Measurements from ENCODE around the gene RAF1. TPM values are rescaled to one million over a fixed set of nuclear protein-coding genes. Genes with fewer than 3 reads are reported as not detected.

Gene RAF1
- polyA plus RNA-seq, 2 of the 4 experiments (the other 2 are of a cell fraction): 56.2 to 94.6 TPM

GRCh38 chr3:12656193-12656592 is 7.7 kb downstream of the RAF1 start:
- CTCF ChIA-PET: no interaction called here
- Histone ChIP-seq H3K4me3 (no peak overlapping the region), H3K4me1 (peaks cover 14% of the 10 kb centered on the region; the same call in 2 of the 3 replicates), H3K27ac (no peak overlapping the region), H3K9me3 (no peaks in the 10 kb centered on the region), H3K4me2 (no peak overlapping the region)
- DNase-seq (ENCODE audit: low read depth in 1 of 2, low spot score in 1 of 2): no peak
- TF ChIP-seq SMC3 (IDR thresholded peaks at IDR 0.05) (no peak), HEYL (CRISPR knock-in tag; IDR thresholded peaks at IDR 0.05) (no peak), JUN (IDR thresholded peaks at IDR 0.05) (no peak), FOSB (CRISPR knock-in tag; IDR thresholded peaks at IDR 0.05) (no peak), BHLHE40 (IDR thresholded peaks at IDR 0.05; ENCODE audit: low read depth, low read length) (no peak), KDM1A (IDR thresholded peaks at IDR 0.05; ENCODE audit: low read depth) (no peak), EHMT2 (IDR thresholded peaks at IDR 0.05; ENCODE audit: low read depth) (no peak), NR3C1 (IDR thresholded peaks at IDR 0.05) (no peak), TFCP2L1 (CRISPR knock-in tag; IDR thresholded peaks at IDR 0.05) (no peak)
- TF ChIP-seq, protein P1, sequence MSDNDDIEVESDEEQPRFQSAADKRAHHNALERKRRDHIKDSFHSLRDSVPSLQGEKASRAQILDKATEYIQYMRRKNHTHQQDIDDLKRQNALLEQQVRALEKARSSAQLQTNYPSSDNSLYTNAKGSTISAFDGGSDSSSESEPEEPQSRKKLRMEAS (IDR thresholded peaks at IDR 0.05): no peak
- FAIRE-seq: no peak
- peak in 1 of 2 experiments; percentile 55; a peak in 1 of 6 replicates for ATAC-seq
- POLR2A ChIA-PET: no interaction called here

GRCh38 chr3:12655701-12656100 is 8.2 kb downstream of the RAF1 start:
- TF ChIP-seq HDAC2 (IDR thresholded peaks at IDR 0.05) (no peak), MYC (IDR thresholded peaks at IDR 0.05; ENCODE audit: borderline replicate concordance, low read length) (no peak), POLR2AphosphoS2 (conservative IDR thresholded peaks at IDR 0.05; ENCODE audit: low read length) (no peak), ZFP36 (IDR thresholded peaks at IDR 0.05; ENCODE audit: borderline replicate concordance, partially characterized antibody) (no peak), CBX8 (IDR thresholded peaks at IDR 0.05) (no peak), HOXB5 (CRISPR knock-in tag; IDR thresholded peaks at IDR 0.05) (no peak), RFX5 (IDR thresholded peaks at IDR 0.05) (no peak), FOSB (CRISPR knock-in tag; IDR thresholded peaks at IDR 0.05) (no peak), JUN (IDR thresholded peaks at IDR 0.05) (no peak)
- TF ChIP-seq, protein P2, sequence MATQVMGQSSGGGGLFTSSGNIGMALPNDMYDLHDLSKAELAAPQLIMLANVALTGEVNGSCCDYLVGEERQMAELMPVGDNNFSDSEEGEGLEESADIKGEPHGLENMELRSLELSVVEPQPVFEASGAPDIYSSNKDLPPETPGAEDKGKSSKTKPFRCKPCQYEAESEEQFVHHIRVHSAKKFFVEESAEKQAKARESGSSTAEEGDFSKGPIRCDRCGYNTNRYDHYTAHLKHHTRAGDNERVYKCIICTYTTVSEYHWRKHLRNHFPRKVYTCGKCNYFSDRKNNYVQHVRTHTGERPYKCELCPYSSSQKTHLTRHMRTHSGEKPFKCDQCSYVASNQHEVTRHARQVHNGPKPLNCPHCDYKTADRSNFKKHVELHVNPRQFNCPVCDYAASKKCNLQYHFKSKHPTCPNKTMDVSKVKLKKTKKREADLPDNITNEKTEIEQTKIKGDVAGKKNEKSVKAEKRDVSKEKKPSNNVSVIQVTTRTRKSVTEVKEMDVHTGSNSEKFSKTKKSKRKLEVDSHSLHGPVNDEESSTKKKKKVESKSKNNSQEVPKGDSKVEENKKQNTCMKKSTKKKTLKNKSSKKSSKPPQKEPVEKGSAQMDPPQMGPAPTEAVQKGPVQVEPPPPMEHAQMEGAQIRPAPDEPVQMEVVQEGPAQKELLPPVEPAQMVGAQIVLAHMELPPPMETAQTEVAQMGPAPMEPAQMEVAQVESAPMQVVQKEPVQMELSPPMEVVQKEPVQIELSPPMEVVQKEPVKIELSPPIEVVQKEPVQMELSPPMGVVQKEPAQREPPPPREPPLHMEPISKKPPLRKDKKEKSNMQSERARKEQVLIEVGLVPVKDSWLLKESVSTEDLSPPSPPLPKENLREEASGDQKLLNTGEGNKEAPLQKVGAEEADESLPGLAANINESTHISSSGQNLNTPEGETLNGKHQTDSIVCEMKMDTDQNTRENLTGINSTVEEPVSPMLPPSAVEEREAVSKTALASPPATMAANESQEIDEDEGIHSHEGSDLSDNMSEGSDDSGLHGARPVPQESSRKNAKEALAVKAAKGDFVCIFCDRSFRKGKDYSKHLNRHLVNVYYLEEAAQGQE (IDR thresholded peaks at IDR 0.05): no peak
- no peak for DNase-seq (ENCODE audit: low read depth in 1 of 2, low spot score in 1 of 2)
- H3K4me1 ChIP-seq: peaks cover 14% of the 10 kb centered on the region; the same call in 2 of the 3 replicates
- ChIA-PET CTCF (no interaction called here), POLR2A (no interaction called here)
- no peak for ATAC-seq
- no peak overlapping the region for H3K27ac ChIP-seq
- H3K9me3 ChIP-seq: no peaks in the 10 kb centered on the region
- WGBS (ENCODE audit: missing lambda C conversion rate): 94% methylated on average over 4 of the region's 4 CpGs
- H3K4me2 ChIP-seq: no peak overlapping the region
- FAIRE-seq: no peak
- H3K4me3 ChIP-seq: no peak overlapping the region

- no peak for FAIRE-seq
- Histone ChIP-seq H3K4me3 (no peak overlapping the region), H3K4me1 (no peaks in the 10 kb centered on the region; the same call in 2 of the 3 replicates), H3K9me3 (no peaks in the 10 kb centered on the region), H3K4me2 (no peak overlapping the region), H3K27ac (no peak overlapping the region)
- 95% methylated on average over 4 of the region's 4 CpGs for WGBS (ENCODE audit: missing lambda C conversion rate)
- POLR2A ChIA-PET: no interaction called here
- CTCF ChIA-PET: interaction anchor here (0.6 to 1.3 kb wide), 2 partner anchors 9 to 76 kb away, joined by 3 to 5 read pairs; no protein-coding TSS in a partner anchor
- ATAC-seq: no peak
- TF ChIP-seq EHF (CRISPR knock-in tag; IDR thresholded peaks at IDR 0.05) (no peak), USF2 (IDR thresholded peaks at IDR 0.05) (no peak), NFE2L2 (conservative IDR thresholded peaks at IDR 0.05; ENCODE audit: low read length) (no peak), CBX2 (IDR thresholded peaks at IDR 0.05; ENCODE audit: borderline replicate concordance, low read depth) (no peak), HOXA7 (CRISPR knock-in tag; IDR thresholded peaks at IDR 0.05) (no peak), BHLHE40 (IDR thresholded peaks at IDR 0.05; ENCODE audit: low read depth, low read length) (no peak), EP300 (IDR thresholded peaks at IDR 0.05) (no peak), SREBF2 (IDR thresholded peaks at IDR 0.05) (no peak), MAZ (IDR thresholded peaks at IDR 0.05; ENCODE audit: borderline replicate concordance, low read depth, low read length) (no peak)
- TF ChIP-seq, protein P1 (IDR thresholded peaks at IDR 0.05): no peak
- TF ChIP-seq, protein P3, sequence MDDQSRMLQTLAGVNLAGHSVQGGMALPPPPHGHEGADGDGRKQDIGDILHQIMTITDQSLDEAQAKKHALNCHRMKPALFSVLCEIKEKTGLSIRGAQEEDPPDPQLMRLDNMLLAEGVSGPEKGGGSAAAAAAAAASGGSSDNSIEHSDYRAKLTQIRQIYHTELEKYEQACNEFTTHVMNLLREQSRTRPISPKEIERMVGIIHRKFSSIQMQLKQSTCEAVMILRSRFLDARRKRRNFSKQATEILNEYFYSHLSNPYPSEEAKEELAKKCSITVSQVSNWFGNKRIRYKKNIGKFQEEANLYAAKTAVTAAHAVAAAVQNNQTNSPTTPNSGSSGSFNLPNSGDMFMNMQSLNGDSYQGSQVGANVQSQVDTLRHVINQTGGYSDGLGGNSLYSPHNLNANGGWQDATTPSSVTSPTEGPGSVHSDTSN (IDR thresholded peaks at IDR 0.05): no peak
- no peak for DNase-seq (ENCODE audit: low read depth in 1 of 2, low spot score in 1 of 2)
Measured at GRCh38 chr3:12653747-12654146, 10.2 kb downstream of the RAF1 start.

All from A549 (cell line).